IPS-15b (cell line): Measurements from ENCODE around the gene NLN.
"Not testable (repeated sequence)": the region's sequence is repeated elsewhere in the genome, so short reads cannot be mapped to it uniquely, and the experiment has no call there.

Source experiments
- H3K27me3 ChIP-seq: one replicate; pipeline ENCODE4 v1.6.1; 2013; ENCODE audit warnings: low read length; ENCODE audit not compliant: control insufficient read depth, insufficient read depth
- H3K36me3 ChIP-seq: one replicate; pipeline ENCODE4 v1.6.1; 2013; ENCODE audit warnings: low read length; ENCODE audit not compliant: control insufficient read depth, insufficient read depth
- H3K4me1 ChIP-seq: one replicate; pipeline ENCODE4 v1.6.1; 2013; ENCODE audit warnings: mild to moderate bottlenecking, low read length; ENCODE audit not compliant: control insufficient read depth, insufficient read depth
- H3K4me3 ChIP-seq: one replicate; pipeline ENCODE4 v1.5.1; 2013; ENCODE audit warnings: low read depth, low read length
- H3K9ac ChIP-seq: one replicate; pipeline ENCODE4 v1.6.1; 2013; ENCODE audit warnings: low read depth, mild to moderate bottlenecking, low read length
- H3K9me3 ChIP-seq: one replicate; pipeline ENCODE4 v1.6.1; 2013; ENCODE audit warnings: mild to moderate bottlenecking, low read length; ENCODE audit not compliant: control insufficient read depth, insufficient read depth

Gene NLN

GRCh38 chr5:65866837-65867521, 145.0 kb downstream of the NLN start:
- no peak overlapping the region for H3K9ac ChIP-seq
- no peaks in the 10 kb centered on the region for H3K36me3 ChIP-seq
- no peaks in the 10 kb centered on the region for H3K27me3 ChIP-seq
- no peak overlapping the region for H3K4me3 ChIP-seq
- no peaks in the 10 kb centered on the region for H3K9me3 ChIP-seq
- H3K4me1 ChIP-seq = no peaks in the 10 kb centered on the region

- Histone ChIP-seq H3K4me3 (no peak overlapping the region), H3K9me3 (no peaks in the 10 kb centered on the region), H3K4me1 (no peaks in the 10 kb centered on the region), H3K27me3 (no peaks in the 10 kb centered on the region), H3K9ac (no peak overlapping the region), H3K36me3 (no peaks in the 10 kb centered on the region)
Measured at GRCh38 chr5:65867542-65868195, 145.7 kb downstream of the NLN start.

- no peaks in the 10 kb centered on the region for H3K9me3 ChIP-seq
Measured at GRCh38 chr5:65868509-65868908, 146.5 kb downstream of the NLN start.

GRCh38 chr5:65871182-65871581, 149.2 kb downstream of the NLN start:
- Histone ChIP-seq H3K27me3 (no peaks in the 10 kb centered on the region), H3K9me3 (no peaks in the 10 kb centered on the region), H3K4me1 (no peaks in the 10 kb centered on the region), H3K4me3 (no peak overlapping the region), H3K36me3 (no peaks in the 10 kb centered on the region), H3K9ac (no peak overlapping the region)

More at GRCh38 chr5:65868509-65868908, 146.5 kb downstream of the NLN start:
- Histone ChIP-seq H3K4me1 (no peaks in the 10 kb centered on the region), H3K4me3 (no peak overlapping the region), H3K36me3 (no peaks in the 10 kb centered on the region), H3K27me3 (no peaks in the 10 kb centered on the region), H3K9ac (no peak overlapping the region)

GRCh38 chr5:65871776-65872175, 149.8 kb downstream of the NLN start:
- H3K4me3 ChIP-seq, H3K27me3 ChIP-seq, H3K9ac ChIP-seq, H3K4me1 ChIP-seq, H3K9me3 ChIP-seq, H3K36me3 ChIP-seq: not testable (repeated sequence)

- Histone ChIP-seq H3K9ac (no peak overlapping the region), H3K36me3 (no peaks in the 10 kb centered on the region), H3K4me3 (no peak overlapping the region), H3K4me1 (no peaks in the 10 kb centered on the region), H3K27me3 (no peaks in the 10 kb centered on the region), H3K9me3 (no peaks in the 10 kb centered on the region)
Measured at GRCh38 chr5:65873181-65873750, 151.3 kb downstream of the NLN start.

- H3K4me1 ChIP-seq = no peaks in the 10 kb centered on the region
Measured at GRCh38 chr5:65874241-65874640, 152.2 kb downstream of the NLN start.

GRCh38 chr5:65876496-65876895, 154.5 kb downstream of the NLN start:
- Histone ChIP-seq H3K4me3 (no peak overlapping the region), H3K36me3 (no peaks in the 10 kb centered on the region), H3K9me3 (no peaks in the 10 kb centered on the region), H3K4me1 (no peaks in the 10 kb centered on the region), H3K9ac (no peak overlapping the region), H3K27me3 (no peaks in the 10 kb centered on the region)

More at GRCh38 chr5:65874241-65874640, 152.2 kb downstream of the NLN start:
- H3K27me3 ChIP-seq = no peaks in the 10 kb centered on the region
- H3K4me3 ChIP-seq = no peak overlapping the region
- H3K36me3 ChIP-seq = no peaks in the 10 kb centered on the region
- no peak overlapping the region for H3K9ac ChIP-seq
- no peaks in the 10 kb centered on the region for H3K9me3 ChIP-seq

GRCh38 chr5:65876970-65877369, 155.0 kb downstream of the NLN start:
- H3K36me3 ChIP-seq = no peaks in the 10 kb centered on the region
- no peaks in the 10 kb centered on the region for H3K9me3 ChIP-seq
- no peak overlapping the region for H3K4me3 ChIP-seq
- no peaks in the 10 kb centered on the region for H3K4me1 ChIP-seq
- H3K9ac ChIP-seq = no peak overlapping the region
- H3K27me3 ChIP-seq = no peaks in the 10 kb centered on the region
